NB4 (cell line): ENCODE data around the gene NBEA.
"Not testable (repeated sequence)": the region's sequence is repeated elsewhere in the genome, so short reads cannot be mapped to it uniquely, and the experiment has no call there.

ENCODE experiments used
- DNase-seq: peaks from one replicate; pipeline ENCODE4 v3.0.0; 2010; ENCODE audit warnings: low read depth
- H3K4me3 ChIP-seq: one replicate; pipeline ENCODE4 v1.5.1; 2011; ENCODE audit warnings: mild to moderate bottlenecking, low read depth, low read length, moderate library complexity
- MYC ChIP-seq: IDR thresholded peaks from 2 replicates; pipeline ENCODE4 v1.6.1; 2011; ENCODE audit warnings: low read depth, low read length
- POLR2A ChIP-seq: IDR thresholded peaks from 2 replicates; pipeline ENCODE4 v1.6.1; 2011; ENCODE audit warnings: mild to moderate bottlenecking; ENCODE audit not compliant: insufficient read length; ENCODE audit errors: extremely low read depth
- TF ChIP-seq, protein P1 (sequence below): IDR thresholded peaks from one replicate; pipeline ENCODE4 v1.5.1; 2012; ENCODE audit warnings: low read depth, low read length
- TF ChIP-seq, protein P2 (sequence below): IDR thresholded peaks from 2 replicates; pipeline ENCODE4 v1.6.1; 2011; ENCODE audit warnings: low read depth, low read length

Gene NBEA

DNA sequence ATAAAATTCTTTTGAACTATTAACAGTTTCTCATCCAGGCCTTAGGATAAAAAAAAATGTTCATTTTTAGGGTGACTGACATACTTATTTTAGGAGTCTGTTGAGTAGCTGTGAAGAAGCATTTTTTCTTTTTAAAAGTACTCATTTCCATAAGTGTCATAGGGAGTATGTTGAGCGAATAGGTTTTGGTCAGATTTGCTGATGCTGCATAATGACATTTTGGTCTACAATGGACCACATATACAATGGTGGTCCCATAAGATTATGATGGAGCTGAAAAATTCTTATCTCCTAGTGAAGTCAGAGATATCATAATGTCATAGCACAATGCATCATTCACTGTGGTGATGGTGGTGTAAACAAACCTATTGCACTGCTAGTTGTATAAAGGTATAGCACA lies 17.4 kb downstream of the NBEA start:
- no peak for DNase-seq
- H3K4me3 ChIP-seq, result no peak overlapping the region
- TF ChIP-seq, protein P1, sequence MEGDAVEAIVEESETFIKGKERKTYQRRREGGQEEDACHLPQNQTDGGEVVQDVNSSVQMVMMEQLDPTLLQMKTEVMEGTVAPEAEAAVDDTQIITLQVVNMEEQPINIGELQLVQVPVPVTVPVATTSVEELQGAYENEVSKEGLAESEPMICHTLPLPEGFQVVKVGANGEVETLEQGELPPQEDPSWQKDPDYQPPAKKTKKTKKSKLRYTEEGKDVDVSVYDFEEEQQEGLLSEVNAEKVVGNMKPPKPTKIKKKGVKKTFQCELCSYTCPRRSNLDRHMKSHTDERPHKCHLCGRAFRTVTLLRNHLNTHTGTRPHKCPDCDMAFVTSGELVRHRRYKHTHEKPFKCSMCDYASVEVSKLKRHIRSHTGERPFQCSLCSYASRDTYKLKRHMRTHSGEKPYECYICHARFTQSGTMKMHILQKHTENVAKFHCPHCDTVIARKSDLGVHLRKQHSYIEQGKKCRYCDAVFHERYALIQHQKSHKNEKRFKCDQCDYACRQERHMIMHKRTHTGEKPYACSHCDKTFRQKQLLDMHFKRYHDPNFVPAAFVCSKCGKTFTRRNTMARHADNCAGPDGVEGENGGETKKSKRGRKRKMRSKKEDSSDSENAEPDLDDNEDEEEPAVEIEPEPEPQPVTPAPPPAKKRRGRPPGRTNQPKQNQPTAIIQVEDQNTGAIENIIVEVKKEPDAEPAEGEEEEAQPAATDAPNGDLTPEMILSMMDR, result no peak
- TF ChIP-seq POLR2A (no peak), MYC (no peak)
- TF ChIP-seq, protein P2, sequence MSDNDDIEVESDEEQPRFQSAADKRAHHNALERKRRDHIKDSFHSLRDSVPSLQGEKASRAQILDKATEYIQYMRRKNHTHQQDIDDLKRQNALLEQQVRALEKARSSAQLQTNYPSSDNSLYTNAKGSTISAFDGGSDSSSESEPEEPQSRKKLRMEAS, result no peak

GRCh38 chr13:34964558-34964957 lies 22.5 kb downstream of the NBEA start:
- TF ChIP-seq, protein P2, result no peak
- TF ChIP-seq POLR2A, result no peak
- no peak for TF ChIP-seq MYC
- TF ChIP-seq, protein P1, result no peak
- no peak overlapping the region for H3K4me3 ChIP-seq

GRCh38 chr13:34967851-34968562 lies 25.9 kb downstream of the NBEA start:
- DNase-seq, result no peak
- TF ChIP-seq, protein P2, result no peak
- TF ChIP-seq, protein P1, result no peak
- TF ChIP-seq POLR2A, result no peak
- TF ChIP-seq MYC, result no peak
- H3K4me3 ChIP-seq, result no peak overlapping the region

More at GRCh38 chr13:34964558-34964957, 22.5 kb downstream of the NBEA start:
- no peak for DNase-seq

DNA sequence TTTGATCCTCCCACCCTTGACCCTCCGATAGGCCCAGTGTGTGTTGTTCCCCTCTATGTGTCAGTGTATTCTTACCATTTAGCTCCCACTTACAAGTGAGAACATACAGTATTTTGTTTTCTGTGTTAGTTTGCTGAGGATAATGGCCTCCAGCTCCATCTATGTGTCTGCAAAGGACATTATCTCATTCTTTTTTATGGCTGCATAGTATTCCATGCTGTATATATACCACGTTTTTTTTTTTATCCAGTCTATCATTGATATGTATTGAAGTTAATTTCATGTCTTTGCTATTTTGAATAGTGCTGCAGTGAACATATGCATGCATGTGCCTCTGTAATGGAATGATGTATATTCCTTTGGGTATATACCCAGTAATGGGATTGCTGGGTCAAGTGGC lies 27.5 kb downstream of the NBEA start:
- DNase-seq, H3K4me3 ChIP-seq: not testable (repeated sequence)

DNA sequence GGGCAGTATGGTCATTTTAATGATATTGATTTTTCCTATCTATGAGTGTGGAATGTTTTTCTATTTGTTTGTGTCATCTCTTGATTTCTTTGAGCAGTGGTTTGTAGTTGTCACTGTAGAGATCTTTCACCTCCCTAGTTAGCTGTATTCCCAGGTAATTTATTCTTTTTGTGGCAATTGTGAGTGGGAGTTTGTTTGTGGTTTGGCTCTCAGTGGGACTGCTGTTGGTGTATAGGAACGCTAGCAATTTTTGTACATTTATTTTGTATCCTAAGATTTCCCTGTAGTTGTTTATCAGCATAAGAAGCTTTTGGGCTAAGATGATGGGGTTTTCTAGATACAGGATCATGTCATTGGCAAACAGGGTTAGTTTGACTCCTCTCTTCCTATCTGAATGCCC lies 28.9 kb downstream of the NBEA start:
- H3K4me3 ChIP-seq, result no peak overlapping the region
- DNase-seq, result no peak
- TF ChIP-seq, protein P1, result no peak
- TF ChIP-seq POLR2A (no peak), MYC (no peak)
- TF ChIP-seq, protein P2, result no peak

GRCh38 chr13:34971473-34971872 lies 29.4 kb downstream of the NBEA start:
- TF ChIP-seq, protein P1, result no peak
- TF ChIP-seq MYC (no peak), POLR2A (no peak)
- TF ChIP-seq, protein P2, result no peak
- DNase-seq, result no peak
- H3K4me3 ChIP-seq, result no peak overlapping the region

DNA sequence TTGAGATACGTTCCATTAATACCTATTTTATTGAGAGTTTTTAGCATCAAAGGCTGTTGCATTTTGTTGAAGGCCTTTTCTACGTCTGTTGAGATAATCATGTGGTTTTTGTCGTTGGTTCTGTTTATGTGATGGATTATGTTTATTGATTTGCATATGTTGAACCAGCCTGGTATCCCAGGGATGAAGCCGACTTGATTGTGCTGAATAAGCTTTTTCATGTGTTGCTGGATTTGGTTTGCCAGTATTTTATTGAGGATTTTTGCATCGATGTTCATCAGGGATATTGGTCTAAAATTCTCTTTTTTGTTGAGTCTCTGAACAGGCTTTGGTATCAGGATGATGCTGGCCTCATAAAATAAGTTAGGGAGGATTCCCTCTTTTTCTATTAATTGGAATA lies 43.1 kb downstream of the NBEA start:
- H3K4me3 ChIP-seq, result not testable (repeated sequence)

More for the DNA sequence above, 43.1 kb downstream of the NBEA start:
- DNase-seq, result not testable (repeated sequence)
